RPMI7951 (cell line): ENCODE data around the gene RGR. TPM values are rescaled to one million over a fixed set of nuclear protein-coding genes. Genes with fewer than 3 reads are reported as not detected.
"Not testable (repeated sequence)": the region's sequence is repeated elsewhere in the genome, so short reads cannot be mapped to it uniquely, and the experiment has no call there.

ENCODE experiments used
- DNase-seq: peaks from one replicate; pipeline ENCODE4 v3.0.0-alpha.2; 2012; ENCODE audit warnings: low read depth
- total RNA-seq: library from RNA; depleted of rRNA; stranded (reverse); fragments of >200 nt; shearing (Covaris generic); gene quantifications from 2 replicates; pipeline ENCODE4 v1.2.3, GENCODE V29; 2014

Gene RGR
- total RNA-seq, 1 experiment from 2014 or later: not detected

DNA sequence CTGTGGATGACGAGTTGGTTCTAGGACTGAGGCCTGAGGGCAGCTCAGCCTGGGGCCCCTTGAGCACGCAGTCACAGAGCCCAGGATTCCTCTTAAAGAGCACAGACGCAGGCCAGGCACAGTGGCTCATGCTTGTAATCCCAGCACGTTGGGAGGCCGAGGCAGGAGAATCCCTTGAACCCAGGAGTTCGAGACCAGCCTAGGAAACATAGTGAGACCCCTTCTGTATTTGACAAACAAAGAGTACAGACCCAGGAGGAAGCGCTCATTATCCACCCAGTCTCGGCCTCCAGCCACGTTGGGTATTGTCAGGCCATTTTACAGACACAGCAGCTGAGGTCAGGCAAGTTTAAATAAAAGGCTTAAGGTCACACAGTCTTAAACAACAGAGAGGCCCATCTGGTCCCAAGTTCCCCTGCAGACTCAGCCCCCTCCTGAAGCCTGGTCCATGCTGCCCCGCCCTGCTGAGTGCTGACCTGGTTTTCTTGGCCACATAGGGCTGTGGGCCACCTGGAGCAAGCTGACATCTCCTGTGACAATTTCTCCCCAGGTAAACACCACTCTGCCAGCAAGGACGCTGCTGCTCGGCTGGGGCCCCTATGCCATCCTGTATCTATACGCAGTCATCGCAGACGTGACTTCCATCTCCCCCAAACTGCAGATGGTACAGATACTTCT is 12.6 kb downstream of the RGR start:
- no peak for DNase-seq

DNA sequence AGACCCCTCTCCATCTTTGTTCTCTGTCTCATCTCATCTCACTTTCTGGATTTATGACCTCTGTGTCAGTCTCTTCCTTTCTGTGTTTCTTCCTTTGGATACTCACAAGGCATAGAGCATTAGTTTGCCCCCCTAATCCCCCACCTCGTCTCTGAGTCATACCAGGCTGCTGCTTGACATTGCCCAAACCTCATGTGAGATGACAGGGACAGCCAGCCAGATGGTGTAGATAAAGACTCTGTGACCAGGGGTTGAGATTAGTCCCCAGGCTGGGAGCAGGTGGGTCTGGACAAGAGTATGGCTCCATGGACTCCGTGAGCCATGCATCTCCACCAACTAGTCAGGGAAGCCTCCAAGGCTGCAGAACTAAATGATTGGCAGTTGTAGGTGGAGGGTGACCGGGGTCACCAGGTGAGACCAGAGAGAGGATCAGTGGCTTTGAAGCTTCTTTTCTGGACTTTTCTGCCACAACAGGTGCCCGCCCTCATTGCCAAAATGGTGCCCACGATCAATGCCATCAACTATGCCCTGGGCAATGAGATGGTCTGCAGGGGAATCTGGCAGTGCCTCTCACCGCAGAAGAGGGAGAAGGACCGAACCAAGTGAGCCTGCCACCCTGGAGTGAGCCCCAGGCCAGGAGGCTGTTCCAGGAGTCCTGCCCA is 13.3 kb downstream of the RGR start:
- peak; percentile 1 for DNase-seq

DNA sequence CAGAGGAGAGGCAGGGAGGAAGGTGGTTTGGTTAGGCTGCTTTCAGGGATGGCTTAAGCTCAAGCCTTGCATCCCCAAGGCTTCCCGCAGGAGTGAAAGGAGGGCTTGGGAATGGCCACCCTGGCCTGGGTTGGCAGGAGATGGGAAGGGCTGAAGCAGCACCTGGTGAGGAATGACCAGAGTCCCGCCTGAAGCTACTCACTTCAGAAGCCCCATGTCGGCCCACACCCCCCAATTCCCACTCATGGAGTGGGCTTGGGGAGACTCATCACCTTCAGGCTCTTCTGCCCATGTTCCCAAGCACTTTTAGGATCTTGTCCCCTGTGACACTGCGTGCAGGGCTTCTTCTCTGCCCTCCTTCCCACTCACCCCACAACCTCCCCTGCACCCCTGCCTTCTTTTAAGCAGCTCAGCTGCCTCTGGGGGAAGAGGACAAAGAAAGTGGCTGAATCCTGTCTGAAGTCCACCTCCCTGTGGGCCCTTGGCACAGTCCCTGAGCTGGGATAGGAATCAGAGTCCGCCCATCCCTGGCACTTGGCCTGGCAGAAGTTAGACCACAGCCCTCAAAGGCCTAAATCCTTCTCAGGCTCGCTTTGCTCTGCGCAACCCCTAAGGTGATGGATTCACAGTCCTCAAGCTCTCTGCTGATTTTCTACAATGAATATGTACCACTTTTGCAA is 16.5 kb downstream of the RGR start:
- no peak for DNase-seq

DNA sequence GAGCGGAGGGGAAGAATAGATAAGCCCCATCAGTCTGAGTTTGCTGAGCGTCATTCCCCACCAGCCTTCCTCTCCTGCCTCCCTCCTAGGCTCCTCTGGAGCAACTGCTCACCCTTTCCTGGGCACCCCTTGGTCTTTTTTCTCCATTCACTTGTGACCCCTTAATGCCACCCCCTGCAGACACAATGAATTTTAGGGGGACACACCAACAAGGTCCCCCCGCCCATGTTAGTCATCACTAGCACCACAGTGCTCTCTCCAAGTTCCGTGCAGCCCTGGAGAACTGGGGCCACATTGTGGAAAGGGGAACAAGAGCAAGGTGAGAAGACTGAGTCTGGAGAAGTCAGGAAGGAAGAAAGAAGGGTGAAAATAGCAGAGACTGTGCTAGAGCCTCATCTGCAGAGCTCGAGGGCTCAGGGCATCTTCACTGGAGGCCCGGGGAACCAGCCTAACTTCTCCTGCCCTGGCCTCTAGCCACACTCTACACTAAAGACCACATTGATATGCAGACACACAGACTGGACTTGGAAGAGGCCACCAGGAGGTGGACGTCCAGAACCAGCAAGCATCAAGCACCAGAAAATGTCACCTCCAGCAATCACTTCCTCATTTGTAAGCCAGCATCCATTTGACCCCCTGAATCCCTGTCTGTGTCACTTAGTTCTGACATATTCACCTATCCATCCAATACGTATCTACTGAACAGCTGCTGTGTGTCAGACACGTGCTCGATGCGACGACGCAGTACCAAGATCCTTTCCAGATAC is 17.5 kb downstream of the RGR start:
- DNase-seq: no peak

DNA sequence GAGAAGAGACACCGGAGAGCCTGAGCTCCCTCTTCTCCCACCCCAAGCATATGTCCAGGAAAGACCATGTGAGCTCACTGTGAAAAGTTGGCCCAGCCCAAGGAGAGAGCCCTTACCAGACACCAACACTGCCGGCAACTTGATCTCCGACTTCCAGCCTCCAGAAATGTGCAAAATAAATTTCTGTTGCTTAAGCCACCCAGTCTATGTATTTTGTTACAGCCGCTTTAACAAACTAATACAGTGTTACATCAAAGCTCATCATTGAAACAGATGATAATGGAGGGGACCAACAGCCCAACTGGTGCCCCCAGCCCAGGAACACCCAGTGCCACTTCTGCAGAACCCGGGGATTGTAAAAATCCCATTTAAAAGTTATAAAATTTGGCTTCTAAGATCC is 18.9 kb downstream of the RGR start:
- no peak for DNase-seq

DNA sequence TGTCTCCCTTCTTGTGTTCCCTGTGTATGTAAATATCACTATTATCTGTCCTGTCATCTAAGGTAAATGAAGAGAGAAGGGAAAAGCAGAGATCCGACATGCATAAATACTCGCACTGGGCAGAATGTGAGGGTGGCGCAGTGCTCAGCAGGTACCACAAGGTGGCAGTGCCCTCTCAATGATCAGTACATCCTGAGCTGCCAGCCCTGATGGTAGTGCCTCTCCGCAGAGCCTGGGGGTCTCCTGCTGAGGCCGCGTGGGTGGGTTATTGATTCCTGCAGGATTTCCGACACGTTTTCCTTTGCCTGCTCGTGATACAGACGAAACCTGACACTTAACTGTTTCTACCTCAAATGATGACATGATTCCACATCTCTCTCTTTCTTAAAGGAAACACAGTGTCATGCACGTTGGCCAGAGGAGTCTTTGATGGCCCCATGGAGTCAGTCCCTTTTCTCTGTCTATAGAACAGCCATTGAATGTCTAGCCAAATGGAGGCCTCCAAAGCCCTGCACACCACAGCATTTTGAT is 19.8 kb downstream of the RGR start:
- peak; percentile 42 for DNase-seq

DNA sequence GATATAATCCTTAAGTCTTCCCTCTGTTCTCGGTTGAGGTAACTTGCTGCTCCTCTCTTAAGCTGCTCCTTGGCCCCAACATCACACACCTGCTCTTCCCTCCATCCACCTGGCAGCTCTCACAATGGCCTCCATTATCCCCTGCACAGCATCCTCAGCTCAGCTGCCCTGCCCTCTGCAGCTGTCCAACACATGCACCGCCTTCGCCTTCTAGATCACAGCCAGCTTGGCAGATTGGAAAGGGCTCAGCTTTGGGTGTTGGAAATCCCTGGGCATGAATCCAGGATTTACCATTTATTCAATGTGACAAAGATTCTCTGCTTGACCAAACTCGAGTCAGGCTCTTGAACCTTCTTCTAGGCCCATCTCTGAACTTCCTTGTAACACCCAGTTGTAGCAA is 20.6 kb downstream of the RGR start:
- peak; percentile 3 for DNase-seq

DNA sequence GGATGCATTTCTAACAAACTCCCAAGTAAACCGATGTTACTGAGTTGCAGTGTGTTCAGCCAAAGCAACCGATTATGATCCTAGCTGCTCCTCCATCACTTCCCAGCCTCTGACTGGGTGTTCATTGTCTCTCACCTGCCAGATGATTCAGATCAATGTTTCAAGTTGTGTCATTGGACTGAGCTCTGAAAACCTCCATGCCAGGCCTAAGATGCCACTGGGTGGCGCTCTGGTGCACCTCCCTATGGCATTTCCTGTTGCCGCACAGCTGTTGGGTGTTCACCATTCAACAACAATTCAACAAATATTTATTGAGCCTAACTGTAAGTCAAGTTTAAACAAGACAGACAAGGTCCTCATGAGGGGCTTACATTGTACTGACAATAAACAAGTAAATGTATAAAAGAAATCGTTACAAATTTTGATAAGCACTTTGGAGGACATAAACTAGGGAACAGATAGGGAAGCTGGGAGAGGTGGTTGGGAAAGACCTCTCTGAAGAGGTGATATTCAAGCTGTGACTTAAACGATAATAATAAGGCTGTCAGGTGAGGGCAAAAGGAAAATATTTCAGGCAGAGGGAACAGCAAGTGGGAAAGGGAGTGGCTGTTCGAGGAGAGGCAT is 22.8 kb downstream of the RGR start:
- DNase-seq: peak; percentile 37

DNA sequence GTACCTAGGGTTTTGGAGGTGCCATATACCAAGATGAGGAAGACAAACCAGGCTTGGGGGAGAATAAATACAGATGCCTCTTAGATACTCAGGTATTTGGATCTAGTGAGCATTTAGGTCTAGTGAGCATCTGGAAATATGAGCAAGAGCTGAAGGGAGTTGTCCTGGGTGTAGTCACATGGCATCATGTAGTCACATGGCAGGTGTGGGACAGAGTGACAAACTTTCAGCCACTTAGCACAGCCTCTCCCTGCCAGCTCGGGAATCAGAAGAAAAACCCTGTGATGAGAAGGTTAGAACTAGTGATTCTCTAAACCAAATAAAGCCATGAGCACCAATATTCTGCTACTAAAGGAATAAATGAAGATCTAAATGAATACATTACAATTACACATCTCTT is 24.3 kb downstream of the RGR start:
- no peak for DNase-seq

DNA sequence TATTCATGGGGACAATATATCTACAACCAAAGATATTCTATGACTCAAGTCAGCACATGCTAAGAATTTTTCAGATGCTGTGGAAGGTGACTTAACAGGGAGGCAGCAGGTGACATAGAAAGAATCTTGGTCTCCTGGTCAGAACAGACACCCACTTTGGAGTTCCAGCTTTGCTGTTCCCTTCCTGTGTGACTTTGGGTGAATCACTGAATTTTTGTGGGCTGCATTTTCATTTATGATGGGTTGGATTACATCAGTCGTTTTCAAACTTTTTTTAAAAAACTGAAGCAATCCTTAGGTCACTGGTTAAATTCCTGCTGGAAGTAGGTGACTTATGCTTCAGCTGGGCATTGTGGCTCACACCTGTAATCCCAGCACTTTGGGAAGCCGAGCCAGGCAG is 24.9 kb downstream of the RGR start:
- DNase-seq: peak; percentile 49

DNA sequence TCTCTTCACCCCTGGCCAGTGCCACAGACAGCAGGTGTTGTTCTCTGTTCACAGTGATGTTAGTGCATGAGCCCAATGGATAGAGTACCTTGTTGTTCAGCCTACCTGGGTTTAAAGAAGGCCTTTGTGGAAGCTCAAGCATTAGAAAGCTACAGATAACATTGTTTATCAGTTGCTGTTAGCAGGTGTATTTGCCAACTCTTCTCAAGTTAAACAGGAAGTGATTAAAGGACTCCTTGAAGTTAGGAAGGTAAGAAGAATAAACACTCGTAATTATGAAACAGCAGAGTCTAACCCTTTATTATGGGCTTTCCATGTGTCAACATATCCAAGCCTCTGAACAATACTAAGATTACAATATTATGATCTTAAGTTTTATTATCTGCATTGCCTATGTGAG is 25.9 kb downstream of the RGR start:
- DNase-seq: no peak

DNA sequence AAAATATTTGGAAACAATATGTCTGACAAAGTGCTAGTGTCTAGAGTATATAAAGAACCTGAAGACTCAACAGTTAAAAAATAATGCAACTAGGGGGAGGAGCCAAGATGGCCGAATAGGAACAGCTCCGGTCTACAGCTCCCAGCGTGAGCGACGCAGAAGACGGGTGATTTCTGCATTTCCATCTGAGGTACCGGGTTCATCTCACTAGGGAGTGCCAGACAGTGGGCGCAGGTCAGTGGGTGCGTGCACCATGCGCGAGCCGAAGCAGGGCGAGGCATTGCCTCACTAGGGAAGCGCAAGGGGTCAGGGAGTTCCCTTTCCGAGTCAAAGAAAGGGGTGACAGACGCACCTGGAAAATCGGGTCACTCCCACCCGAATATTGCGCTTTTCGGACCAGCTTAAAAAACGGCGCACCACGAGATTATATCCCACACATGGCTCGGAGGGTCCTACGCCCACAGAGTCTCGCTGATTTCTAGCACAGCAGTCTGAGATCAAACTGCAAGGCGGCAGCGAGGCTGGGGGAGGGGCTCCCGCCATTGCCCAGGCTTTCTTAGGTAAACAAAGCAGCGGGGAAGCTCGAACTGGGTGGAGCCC is 35.1 kb downstream of the RGR start:
- not testable (repeated sequence) for DNase-seq

DNA sequence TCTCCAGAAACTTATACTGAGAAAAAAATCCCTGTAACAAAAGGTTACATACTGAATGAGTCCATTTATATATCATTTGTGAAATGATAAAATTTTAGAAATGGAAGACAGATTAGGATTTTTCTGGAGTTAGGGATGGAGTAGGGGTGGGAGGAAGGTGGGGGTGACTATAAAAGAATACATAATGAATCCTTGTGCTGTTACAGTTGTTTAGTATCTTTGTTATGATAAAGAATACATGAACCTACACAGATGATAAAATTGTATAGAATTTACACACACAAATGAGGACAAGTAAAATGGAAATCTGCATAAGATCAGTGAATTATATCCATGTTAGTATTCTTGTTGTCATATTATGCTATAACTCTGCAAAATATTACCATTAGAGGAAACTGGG is 41.8 kb downstream of the RGR start:
- no peak for DNase-seq

DNA sequence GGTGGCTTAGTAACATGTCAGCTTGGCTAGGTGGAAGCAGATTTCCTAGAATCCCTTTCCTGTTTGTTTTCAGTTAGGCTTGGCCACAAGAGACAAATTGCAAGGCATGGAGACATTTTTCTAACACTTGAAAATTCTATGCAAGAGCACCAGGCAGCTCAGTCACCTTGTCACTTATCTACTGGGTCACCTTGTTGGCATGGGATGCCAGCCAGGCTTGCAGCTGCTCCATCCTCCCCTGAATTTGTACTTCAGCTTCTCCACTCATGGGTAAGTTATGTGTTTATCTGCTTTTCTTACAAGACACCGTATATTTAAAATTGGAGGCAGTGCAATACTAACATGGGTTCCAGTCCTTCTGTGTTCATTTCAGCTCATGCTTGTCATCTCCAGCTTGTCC is 43.3 kb downstream of the RGR start:
- no peak for DNase-seq

DNA sequence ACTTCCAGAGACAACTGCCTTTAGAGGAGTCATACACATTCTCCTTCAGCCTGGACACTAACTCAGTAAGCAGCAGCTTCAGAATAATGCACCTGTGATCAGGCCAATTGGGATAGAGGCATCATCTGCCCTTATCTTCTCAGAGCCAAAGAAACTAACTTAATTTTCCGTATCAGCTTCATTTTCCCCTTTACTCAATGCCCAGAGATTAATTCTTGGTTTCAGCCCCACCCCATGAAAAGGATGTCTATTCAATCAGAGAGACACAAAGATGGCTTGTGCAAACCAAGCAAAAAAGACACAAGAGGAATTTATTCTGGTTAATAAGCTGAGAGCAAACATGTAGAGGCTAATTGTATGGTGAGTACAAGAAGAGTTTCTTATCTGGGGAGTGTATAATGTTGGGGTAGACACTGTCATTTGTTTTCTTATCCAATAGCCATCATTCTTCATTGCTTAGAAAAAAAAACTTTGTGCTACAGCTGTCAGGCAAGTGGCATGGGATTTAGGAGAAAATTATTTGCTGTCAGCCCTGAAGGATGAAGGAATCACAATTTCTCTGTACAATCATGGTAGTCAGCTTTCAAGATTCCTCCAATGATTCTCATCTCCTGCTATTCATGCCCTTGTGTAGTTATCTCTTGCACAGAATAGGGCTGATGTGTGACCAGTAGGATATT is 44.8 kb downstream of the RGR start:
- DNase-seq: no peak

DNA sequence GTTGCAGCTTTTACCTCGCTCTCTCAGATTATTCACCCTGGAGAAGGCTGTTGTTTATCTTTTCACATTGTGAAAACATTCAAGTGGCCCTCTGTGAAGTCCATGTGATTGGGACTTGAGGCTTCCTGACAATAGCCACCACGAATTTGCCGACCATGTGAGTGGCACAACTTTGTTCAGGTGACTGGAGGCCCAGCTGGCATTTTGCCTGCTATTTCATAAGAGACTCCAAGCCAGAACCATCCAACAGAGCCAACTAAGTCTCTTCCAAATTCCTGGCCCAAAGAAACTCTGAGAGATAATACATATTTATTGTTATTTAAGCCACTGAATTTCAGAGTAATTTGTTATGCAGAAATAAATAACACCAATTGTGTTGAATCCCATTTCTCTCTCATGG is 45.4 kb downstream of the RGR start:
- DNase-seq: no peak

DNA sequence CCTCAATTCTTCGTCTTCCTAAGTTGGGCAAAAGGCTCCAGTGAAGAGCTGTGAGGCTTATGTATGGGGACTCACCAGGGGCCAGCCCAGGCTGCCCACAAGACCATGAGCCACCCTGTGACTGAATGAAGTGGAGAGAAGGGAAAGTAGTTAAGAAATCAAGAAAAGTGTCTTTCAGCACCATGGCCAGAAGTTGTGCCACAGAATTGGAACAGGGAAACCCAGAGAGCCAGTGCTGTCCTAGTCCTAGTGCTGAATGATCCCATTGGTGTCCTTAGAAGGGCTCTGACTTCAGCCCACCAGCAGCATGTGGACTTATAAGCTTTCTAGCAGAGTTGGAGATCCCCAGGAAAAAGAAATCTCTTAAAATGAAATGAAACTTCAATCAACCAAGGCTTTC is 46.5 kb downstream of the RGR start:
- peak; percentile 53 for DNase-seq

DNA sequence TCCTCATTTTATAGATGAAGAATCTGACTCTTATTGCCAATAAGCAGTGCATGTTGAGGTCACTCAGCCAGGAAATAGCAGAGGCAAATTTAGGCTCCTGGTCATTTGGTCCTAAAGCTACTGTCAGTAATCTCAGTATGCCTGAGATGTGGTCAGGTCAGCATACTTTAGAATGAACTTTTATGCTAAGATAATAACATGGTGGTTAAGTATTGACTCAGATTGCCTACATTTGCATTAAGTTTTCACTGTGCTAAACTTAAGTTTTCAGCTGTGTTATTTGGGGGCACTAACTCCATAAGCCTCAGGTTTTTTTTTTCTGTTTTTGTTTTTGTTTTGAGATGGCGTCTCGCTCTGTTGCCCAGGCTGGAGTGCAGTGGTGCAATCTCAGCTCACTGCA is 47.6 kb downstream of the RGR start:
- DNase-seq: no peak

DNA sequence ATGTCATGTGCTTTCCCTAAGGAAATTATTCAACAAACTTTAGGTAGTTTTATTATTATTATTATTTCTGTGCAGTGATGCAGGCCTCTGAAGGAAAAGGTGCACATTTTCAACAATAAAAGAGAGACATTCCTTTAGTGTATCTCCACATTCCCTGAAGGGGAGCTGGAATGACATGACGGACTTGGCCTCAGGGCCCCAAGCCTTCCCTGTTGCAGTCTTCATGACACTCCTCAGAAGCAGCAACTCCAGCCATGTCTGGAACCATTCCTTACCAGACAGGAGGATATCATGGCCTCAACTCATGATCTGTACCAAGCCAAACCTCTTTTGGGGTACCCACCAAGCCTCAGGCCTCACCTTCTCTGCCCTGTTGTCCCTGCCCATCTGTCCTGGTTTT is 48.3 kb downstream of the RGR start:
- DNase-seq: no peak

DNA sequence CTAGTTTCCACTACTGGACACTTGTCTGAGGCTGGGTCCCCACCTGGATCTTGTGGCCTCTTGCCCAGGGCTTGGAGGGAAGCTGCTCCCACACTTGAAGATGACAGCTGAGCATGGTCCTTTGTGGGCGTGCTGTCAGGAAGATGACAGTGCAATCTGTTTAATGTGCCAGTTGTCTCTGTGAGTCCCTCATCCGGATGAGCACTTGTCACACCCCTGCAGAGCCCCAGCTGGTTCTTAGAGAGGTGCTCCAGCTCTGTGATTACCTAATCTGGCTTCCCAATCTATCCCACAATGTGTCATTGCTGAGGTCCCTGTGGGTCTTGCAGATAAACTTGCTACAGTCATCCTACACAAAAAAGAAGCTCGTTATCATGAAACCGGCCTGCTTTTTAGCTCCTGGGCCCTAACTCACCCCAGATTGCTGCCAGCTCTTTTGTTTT is 48.7 kb downstream of the RGR start:
- peak; percentile 16 for DNase-seq
